OCI-M1 (cell line): ENCODE results near the gene OTOL1.
A peak's percentile ranks its signal among the peaks of the same experiment; 100 is the strongest.
"Not testable (repeated sequence)": the region's sequence is repeated elsewhere in the genome, so short reads cannot be mapped to it uniquely, and the experiment has no call there.

Source experiments
- DNase-seq: peaks from one replicate; lab custom pipeline; 2025; lab: John Stamatoyannopoulos, UW

Gene OTOL1

DNA sequence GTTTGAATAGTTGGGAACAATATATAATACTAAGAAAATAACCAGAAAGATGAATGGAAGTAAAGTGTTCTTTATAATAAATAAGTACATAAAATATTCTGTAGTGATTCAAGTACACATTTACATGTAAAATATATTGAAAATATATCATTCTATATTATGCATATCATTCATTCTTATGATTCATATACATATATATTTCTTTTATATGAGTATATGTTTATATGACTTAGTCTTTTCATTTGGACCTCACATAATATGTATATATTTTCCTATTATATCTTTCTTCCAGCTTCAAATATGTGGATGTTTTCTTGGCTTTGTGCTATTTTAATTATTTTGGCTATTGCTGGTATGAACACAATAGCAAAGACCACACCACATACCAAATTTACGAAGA is at the start of gene OTOL1:
Gene OTOL1, plus strand, starts transcription at position 301 of the 400 bp plus-strand sequence. Its CDS starts 0 bp downstream, at position 301.
- no peak for DNase-seq

DNA sequence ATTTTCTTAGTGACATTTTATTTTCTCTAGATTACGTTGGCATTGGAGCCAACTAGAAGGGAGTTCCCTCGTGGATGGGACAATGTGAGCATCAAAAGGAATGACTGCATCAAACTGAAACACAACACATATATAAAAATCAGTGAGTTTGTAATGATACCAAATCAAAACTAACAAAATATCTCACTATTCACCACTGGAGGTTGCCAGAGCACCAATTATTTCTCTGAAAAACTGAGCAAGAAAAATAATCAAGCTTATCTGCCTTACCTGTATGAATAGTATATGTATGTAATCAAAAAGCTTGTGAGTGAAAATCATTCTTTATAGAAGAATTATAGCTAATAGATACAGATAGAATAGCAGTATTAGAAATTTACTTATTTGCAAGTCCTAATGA is 46.8 kb upstream of the OTOL1 start:
- no peak for DNase-seq

DNA sequence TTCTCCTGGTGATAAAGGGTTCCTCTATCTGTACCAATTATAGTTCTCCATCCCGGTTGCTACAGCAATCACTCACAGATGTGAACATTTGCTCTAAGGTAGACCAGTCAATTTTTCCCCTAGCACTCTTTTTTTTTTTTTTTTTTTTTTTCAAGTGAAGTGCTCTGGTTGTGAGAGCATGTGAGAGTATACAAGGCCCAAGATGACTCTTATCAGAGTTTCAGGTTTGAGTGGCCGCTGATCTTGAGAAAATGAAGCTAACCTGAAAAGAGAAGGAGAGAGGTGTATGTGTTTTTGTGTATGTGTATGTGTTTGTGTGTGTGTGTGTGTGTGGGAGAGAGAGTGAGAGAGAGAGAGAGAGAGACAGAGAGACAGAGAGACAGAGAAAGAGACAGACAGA is 44.4 kb upstream of the OTOL1 start:
- no peak for DNase-seq

DNA sequence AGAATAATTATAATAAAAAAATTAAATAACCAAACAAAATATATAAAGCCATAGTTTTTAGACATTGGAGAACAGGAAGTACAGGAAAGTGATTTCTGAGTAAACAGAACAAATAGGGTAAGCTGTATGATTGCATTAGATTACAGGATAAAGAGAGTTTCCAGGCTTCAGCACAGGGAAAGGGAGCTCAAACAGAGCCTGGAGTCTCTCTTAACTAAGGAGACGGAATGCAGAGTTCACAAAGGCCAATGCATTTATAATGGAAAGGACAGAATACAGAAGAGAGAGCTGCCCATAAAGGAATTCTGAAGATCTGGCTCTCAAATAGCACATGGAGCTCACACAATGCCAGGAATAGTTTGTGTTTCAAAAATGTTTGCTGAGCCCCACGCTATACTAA is 42.0 kb upstream of the OTOL1 start:
- DNase-seq, result no peak

DNA sequence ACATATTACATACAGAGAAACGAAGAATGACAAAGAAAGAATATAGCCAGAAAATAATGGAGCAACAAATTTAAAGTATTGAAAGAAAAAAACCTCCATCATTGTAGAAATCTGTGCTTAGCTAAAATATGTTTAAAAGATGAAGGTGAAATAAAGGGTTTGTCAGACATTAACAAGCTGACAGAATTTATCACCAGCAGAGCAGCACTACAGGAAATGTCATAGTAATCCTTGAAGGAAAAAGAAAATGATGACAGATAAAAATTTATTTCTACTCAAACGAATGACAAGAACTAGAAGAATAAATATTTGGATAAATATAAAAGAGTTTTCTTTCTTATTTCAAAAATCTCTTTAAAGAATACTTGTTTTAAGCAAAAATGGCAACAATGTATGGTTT is 40.6 kb upstream of the OTOL1 start:
- no peak for DNase-seq

DNA sequence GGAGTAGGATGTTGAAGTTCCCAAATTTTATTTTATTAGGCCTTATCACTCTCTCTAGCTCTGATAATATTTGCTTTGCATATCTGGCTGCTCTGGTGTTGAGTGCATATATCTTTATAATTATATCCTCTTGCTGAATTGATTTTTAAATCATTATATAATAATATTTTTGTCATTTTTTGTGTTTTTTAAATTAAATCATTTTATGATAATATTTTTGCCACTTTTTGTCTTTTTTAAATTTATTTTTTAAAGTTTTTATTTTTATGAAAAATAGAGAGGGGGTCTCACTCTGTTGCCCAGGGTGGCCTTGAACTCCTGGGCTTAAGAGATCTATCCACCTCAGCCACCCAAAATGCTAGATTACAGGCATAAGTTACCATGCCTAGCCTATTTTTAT is 34.5 kb upstream of the OTOL1 start:
- no peak for DNase-seq

DNA sequence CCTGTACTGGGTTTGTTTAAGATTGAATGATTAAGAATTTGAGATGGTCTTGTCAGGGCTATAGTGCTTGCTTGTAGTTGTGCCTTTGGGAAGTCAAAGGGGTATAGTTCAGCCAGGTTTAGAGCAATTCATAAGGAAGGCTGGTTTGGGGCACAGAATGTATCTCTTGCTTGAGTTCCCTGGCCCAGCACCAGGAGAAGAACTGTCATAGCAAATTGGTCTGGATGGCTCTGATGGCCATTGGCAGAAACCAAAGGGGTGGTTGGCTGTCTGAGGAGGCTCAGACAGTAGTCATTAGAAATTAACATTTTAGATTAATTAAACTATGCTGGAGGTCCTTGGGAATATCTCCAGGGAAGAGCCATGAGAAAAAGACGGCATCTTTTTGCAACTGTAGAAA is 25.4 kb upstream of the OTOL1 start:
- no peak for DNase-seq

DNA sequence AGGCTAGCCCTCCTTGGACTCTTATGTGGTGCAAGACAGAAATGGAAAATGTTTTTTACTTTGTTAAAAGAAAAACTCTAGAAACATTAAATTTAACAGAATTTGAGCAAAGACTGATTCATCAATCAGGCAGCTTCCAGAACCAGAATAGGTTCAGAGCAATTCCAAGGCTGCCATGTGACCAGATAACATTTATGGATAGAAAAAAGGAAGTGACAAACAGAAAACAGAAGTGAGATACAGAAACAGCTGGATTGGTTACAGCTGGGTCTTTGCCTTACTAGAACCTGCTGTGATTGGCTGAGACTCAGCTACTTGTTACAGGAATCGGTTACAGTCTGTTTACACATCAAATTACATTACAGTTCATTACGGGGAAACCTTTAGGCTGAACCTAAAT is 22.5 kb upstream of the OTOL1 start:
- DNase-seq, result peak; percentile 57

DNA sequence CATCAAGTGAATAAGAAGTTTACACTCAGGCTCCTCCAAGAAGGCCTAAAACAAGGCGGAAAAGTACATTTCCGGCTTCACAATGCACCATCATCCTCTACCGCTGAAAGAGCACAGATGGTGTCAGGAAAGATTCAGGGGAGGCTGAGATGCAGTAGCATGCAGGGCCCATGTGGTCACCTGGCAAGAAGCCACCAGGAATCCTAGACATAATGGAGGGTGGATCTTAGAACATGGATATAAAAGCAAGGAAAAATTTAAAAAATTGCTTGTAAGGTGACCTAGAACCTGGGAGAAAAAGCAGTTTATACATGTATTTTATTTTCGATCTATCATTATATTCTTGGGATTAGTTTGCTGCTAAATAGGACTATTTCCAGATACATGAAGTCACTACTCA is 21.9 kb upstream of the OTOL1 start:
- no peak for DNase-seq

DNA sequence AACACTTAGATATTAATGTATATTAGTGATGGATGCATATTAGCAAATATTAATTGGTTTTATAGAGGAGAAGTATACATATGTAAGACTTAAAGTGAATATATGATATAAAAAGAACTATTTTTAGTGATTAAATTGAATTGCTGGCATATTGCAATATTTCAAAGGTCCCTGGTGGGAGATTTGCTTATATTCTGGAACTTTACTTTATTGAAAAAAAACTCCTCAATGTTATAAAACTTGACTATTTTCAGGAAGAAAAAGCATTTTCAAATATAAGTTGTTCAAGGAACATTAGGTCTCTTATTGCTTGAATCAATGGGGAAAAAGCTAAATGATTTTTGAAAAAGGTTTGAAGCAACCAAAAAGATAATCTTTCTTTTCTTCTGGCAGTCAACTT is 21.4 kb upstream of the OTOL1 start:
- no peak for DNase-seq

DNA sequence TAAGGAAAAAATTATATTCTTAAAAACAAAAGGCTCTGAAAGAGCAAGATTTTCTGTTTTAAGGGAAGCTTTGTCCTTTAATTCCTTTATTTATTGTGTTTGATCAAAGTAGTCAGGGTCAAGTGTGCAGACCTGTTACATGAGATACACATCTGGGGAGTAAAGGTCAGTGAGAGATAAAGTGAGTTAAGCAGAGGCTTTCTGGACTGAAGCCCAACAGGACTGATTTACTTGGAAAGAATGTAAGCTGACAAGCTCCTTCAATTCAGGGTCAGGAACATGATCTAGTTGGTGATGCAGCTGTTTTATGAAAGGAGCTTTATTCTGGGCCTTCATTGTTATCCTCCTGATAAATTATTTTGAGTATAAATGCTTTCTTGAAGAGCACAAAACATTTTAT is 20.7 kb upstream of the OTOL1 start:
- no peak for DNase-seq

DNA sequence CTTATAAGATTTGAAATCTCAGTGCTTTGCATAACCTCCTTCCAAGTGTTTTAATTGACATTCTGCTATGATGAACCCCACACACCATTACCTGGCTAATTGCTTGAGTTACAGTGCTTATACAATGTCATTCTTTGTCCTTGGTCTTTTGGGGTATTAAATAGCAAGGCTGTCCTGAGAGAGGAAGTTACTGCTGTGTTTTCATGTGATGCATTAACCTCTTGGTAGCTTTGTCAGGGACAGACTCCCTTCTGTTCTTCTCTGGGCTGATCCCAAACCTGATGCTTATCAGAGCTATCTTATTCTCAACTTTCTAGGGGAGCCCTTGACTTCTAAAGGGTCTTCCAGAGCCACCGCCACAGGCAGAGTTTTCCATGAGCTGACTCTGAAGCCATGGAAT is 12.4 kb upstream of the OTOL1 start:
- DNase-seq, result no peak

DNA sequence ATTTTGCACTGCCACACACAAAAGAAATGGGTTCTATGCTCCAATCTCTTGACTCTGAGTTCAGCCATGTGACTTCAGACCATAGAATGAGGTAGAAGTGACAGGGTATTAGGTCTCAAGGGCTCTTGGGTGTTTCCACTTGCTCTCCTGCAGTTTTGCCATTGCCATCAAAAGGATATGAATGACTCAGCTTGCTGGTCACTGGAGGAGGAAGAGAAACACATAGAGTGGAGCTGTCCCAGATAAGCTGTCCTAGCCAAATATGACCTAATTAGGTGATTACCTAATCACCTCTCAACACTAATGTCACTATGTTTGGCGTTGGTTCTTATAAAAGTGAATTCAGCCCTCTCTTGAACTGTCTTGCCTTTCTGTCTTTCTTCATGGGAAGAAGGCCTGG is 8.3 kb upstream of the OTOL1 start:
- DNase-seq, result peak; percentile 36

DNA sequence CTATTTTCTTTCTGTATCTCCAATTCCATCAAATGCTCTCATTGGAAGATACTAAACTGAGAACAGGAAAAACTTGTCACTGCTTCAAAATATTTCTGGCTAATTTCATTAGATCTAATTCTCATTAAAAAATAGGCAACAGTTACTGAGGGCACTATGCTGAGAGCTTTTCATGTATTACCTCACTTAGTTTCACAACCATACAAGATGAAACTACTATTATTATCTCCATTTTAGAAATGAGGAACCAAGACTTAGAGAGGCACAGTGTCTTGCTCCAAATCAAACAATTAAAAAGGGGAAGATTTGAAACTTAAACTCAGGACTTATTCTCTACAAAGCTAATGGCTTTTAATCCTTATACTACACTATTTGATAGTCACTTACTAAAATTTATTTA is 7.2 kb upstream of the OTOL1 start:
- peak; percentile 62 for DNase-seq

DNA sequence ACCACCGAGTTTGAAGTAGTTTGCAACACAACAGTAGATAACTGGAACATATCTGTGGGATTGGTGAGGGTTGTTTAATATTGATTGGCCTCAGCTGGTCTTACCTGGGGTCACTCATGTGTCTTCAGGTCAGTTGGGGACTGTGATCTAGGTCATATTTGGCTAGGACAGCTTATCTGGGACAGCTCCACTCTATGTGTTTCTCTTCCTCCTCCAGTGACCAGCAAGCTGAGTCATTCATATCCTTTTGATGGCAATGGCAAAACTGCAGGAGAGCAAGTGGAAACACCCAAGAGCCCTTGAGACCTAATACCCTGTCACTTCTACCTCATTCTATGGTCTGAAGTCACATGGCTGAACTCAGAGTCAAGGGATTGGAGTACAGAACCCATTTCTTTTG is 5.8 kb upstream of the OTOL1 start:
- DNase-seq, result not testable (repeated sequence)

DNA sequence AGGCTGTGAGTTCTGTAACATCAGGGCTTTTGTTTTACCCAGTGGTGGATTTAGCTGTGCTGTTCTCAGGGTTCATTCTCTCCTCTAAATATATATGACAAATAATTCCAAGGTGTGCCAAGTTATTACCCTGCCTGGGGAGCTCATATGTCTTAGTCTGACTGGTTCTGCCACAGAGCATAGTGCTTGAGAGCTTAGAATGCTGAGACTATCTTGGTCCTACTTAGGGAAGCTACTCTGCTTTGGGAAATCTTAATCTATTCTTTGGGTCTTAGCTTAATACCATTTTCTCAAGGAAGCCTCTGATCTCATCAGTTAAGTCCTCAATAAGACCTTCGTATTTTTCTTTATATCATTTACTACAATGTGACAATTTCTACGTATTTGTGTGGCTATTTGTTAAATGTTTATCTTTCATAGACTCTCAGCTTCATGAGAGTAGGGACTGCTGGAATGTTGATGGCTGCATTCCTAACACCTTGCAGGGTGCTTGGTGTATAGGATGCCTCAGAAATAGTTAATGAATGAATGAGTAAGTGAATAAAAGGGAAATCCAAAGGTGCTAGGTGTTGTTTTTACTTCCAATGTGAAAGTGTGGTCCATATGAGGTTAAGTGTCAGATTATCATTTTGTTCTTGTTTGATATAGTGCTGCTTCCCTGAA is 1.8 kb downstream of the OTOL1 start:
- no peak for DNase-seq

DNA sequence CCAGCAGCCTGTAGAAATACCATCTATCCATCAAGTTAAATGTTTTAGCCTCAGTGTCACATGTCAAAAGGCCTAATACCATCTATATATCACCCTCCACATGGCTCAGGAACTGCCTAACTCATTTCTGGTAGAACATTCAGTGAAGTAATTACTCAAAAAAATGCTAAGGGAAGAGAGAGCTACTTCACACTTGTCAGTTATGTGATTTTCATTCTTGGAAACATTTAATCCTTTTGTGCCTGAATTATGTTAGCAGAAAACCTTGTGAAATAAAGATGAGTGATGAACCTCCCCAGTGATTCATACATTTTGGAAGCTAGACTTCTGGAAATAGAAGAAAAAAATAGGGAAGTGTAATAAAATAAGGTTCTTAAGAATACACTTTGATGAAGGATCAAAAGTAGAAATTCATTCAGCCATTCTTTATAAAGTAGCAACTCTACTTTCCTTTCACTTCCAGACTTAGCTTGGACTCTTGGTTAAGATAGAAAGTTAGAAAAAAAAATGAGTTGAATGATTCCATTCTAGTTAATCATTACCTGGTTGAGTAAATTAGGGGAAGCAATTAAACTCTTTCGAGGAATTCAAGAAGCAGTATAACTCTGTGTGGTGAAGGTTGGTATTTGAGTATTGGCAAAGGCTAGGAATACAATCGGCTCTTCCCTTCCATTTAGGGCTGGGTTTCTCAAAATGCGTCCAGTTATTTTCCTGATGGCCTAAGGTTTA is 3.6 kb downstream of the OTOL1 start:
- no peak for DNase-seq

DNA sequence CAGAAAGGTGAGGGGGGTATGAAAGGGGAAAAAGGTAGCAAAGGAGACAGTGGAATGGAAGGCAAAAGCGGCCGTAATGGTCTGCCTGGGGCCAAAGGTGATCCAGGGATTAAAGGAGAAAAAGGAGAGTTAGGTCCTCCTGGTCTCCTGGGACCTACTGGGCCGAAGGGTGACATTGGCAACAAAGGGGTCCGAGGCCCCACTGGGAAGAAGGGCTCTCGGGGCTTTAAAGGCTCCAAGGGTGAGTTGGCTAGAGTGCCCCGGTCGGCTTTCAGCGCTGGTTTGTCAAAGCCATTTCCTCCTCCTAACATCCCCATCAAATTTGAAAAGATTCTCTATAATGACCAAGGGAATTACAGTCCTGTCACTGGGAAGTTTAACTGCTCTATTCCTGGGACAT is 6.7 kb downstream of the OTOL1 start:
- DNase-seq, result no peak

DNA sequence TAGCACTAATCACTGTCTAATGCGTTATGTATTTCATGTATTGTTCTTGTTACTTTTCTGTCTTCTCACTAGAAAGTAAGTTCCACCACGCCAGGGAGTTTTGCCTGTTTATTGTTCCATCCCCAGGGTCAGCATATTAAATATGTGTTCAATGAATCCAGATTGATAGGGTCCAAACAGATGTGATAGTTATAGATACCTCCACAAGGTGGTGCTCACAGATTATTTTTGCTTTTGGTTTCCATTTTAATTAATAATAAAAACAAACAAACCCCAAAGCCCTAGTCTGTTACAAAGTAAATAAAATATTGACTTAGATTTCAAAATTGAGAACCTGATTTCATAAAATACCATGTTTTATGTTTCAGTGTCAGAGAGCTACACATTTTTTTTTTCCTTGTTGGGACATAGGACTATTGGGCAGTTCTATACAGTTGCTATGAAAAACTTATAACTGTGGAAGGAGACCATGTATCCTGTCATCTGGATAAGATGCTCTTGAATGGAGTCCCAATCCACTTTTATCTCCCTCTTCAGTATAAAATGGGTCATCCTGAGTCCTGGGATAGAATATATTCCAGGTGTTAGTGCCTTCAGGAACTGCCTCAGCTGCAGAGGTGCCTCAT is 12.4 kb downstream of the OTOL1 start:
- peak; percentile 50 for DNase-seq

DNA sequence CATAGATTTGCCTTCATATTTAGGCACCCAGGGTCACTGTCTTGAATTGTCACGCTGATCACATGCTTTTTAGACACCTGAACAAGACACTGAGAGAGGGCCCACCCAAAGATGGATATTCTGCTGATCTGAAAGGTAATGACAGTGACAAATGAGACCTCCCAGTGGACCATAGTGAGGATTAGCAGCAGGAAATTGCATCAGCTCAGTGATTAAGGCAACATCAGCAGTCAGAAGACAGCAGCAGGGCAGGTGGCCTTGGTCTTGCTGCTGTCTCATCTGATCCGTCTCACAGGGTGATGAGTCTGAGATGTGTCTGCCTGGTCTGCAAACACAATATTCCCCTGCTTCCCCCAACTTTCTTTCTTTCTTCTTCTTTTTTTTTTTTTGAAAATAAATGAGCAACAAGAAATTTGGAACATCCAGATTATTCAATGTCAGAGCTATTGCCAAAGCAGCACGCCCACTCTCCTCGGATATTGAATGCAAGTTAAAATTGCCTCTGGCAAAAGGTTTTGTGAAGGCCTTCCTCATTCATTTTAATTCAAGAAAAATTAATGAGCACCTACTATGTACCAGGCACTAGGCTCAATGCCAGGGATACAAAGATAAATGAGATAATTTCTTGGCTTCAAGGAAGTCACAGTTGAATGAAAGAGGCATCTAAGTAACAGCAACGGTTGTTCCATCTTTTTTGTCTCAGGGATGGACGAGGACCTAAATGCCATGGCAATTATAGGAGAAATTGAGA is 14.1 kb downstream of the OTOL1 start:
- no peak for DNase-seq

DNA sequence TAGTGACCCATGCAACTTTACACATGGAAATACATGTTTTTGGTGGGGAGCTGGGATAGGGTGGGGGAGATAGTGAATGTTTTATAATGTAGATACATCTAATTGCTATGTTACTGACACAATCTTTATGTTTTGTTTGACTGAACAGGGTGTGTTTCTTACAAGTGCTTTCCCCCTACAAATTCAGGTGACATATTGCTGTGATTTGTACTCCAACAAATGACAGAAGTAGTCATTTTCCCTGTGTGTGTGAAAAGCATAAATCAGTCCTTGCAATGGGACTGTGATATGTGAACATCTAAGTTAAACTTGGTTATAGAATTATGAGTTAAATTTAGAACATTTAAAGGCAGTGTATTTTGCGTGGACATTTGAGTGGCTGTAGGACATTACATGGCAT is 27.3 kb downstream of the OTOL1 start:
- DNase-seq, result no peak

DNA sequence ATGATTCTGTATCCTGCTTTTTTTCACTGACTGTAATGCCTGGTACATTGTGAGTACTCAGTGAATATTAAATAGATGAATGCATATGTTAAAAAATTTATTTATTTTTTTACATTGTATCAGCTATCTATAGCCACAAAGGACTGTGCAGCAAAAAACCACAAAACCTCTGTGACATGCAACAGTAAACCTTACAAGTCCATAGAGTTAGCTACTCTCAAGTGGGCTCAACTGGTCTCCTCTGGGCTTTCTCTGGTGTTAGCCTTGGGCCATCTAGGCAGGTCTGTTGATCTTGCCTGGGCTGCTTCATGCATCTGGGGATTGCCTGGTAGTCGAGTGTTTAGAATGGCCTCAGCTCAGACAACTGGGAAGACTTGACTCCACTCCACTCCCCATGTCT is 35.3 kb downstream of the OTOL1 start:
- no peak for DNase-seq

DNA sequence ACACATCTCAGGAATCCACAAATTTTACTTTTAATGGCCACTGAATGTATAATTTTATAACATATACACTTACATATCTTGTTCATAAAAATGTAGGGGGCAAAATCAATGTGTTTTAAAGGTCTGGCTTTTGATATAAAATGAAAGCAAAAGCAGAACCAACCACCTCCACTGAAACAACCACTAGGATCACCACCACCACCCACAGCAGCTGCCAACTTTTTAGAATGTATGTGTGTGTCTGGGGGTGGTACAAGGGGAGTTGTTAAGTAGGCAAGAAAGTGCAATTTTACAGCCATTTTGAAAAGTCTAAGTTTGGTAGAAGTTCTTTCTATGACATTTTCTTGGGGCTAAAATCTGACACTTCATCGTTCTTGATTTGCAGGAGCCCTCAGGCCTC is 44.0 kb downstream of the OTOL1 start:
- DNase-seq, result peak; percentile 11
